ENCODE measurements around the gene GIGYF2. TPM values are rescaled to one million over a fixed set of nuclear protein-coding genes. Genes with fewer than 3 reads are reported as not detected.
A peak's percentile ranks its signal among the peaks of the same experiment; 100 is the strongest.

GIGYF2 gene
- polyA plus RNA-seq, 3 donors, result 64.8 to 66.7 (median 66.2) TPM

DNA sequence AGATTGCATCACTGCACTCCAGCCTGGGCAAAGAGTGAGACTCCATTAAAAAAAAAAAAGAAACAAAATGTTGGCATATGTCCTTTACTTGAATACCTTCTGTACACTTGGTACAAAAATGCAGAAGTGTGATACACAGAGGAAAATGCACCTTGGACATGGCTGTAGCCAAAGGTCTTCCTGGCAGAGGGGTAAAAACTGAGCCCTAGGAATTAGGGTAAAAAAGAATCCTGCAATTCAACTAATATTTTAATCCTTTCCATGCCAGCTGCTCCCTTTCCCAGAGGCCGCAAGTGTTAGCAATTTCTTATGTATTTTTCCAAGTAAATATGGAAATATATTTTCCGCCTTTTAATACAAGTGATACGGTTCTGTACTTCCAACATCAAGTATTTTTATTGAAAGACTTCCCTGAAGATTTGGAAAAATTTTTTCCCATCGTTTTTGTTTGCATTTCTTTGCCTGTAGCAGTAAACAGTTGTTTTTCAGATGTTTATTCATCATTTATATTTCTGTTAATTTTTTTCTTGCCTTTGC, 53.1 kb downstream of the GIGYF2 start:
- no peak for DNase-seq (ENCODE audit: low read depth in 3 of 3, low spot score in 2 of 3)

DNA sequence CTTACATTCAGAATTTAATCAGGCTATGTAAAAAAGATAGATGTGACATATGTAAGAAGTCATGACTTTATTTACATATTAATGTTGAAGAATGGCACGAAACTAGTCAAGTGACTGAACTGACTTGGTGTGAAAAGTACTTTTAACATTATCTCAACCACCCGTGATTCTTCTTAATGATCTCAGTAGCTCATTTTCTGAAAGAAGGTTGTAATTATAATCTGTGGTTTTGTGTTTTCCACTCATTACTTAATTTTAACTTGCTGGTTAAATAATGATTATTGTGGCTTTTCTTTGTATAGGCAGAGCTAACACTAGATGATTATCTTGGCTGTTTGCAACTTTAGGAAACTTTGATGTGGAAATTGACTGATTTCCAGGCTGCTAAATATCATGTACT, 60.8 kb downstream of the GIGYF2 start:
- no peak for DNase-seq (ENCODE audit: low read depth in 3 of 3, low spot score in 2 of 3)

DNA sequence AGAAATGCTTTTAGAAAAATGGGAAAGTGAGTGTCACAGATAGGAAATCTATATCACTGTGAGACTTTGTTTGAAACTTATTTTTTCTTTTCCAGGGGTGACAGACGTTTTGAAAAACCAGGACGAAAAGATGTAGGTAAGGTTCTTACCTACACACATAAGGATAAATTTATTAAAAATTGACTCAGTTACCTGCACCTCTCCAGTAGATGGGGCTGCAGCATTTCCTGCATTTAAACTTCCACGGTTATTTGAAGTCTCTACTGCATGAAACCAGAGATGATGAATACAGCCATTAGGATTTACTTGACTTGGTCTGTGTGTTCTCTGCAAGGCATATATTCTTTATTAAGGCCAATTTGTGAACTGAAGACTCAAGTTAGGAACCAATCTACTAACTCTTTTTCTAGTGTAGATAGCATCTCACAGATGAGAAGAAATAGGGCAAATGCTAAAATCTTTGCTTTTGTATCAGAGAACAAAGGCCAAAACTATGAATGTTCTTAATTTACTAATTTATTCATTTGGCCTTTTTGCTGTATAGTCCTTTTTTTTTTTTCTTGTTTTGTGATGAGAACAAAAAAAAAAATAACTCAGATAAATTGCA, 64.3 kb downstream of the GIGYF2 start:
- peak in 1 of 3 donors; percentile 18 for DNase-seq (ENCODE audit: low read depth in 3 of 3, low spot score in 2 of 3)

DNA sequence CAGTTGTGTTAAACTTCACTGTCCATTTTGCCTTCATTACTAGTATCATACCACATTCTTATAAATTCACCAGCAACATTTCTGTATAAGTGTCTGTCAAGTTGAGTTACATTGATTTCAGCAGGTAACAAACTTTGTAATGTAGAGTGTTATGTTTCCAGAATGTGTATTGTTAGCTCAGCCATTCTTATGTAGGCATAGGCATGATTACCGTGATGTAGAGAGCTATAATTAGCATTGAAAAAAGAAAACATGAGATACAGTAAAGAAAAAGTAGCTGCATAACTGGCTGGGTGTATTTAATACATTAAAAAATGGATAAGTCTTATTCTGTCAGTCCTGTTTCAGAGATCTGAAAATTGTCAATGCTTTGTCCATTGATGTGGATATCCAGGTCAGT, 70.7 kb downstream of the GIGYF2 start:
- no peak for DNase-seq (ENCODE audit: low read depth in 3 of 3, low spot score in 2 of 3)

DNA sequence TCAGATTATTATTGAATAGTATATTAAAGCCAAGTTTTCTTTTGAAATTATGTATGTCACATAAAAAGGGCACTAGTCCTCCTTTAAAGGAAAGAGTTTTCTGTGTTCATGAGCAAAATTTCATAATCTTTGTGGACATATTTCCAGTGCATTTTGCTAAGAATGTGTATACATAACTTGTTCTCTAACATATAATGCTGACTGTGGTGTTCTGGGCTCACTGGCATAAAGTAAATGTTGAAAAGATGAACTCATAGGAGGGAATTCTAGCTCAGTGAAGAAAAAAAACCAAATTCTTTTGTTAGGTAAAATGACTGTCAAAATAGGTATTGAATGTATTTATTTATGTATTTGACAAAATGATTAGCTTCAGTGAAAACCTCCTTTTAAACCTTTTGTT, 73.1 kb downstream of the GIGYF2 start:
- no peak for DNase-seq (ENCODE audit: low read depth in 3 of 3, low spot score in 2 of 3)

DNA sequence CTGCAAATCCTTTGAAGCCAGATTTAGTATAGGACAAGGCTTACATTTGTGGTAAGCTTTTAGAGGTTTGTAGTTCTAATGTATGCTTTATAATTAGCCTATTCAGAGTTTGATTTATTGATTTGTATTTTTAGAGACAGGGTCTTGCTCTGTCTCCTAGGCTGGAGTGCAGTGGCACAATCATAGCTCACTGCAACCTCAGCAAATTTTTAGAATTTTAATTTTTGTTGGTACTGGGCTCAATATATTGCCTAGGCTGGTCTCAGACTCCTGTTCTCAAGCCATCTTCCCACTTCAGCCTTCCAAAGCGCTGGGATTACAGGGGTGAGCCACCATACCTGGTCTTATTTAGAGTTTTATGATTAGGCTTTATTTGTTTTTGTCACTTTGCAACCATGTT, 74.7 kb downstream of the GIGYF2 start:
- no peak for DNase-seq (ENCODE audit: low read depth in 3 of 3, low spot score in 2 of 3)

DNA sequence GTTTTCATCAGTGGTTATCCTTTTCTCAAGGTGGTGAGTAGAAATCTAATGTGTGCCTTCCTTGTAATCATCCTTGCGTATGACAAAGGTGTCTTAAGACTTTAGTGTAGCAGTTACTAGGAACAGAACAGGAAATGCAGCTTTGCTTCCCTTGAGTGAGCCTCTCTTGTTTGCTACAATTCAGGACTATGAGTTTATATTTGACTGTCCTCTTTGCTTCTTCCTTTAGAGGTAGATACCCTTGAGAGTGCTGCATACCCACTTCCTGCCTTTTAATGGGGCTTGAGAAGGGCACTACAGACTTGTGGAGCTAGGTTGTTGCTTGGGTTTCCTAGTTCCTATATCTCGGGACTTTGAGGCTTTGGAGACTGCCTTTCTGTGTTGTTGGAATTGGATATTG, 75.4 kb downstream of the GIGYF2 start:
- DNase-seq (ENCODE audit: low read depth in 3 of 3, low spot score in 2 of 3), result no peak

DNA sequence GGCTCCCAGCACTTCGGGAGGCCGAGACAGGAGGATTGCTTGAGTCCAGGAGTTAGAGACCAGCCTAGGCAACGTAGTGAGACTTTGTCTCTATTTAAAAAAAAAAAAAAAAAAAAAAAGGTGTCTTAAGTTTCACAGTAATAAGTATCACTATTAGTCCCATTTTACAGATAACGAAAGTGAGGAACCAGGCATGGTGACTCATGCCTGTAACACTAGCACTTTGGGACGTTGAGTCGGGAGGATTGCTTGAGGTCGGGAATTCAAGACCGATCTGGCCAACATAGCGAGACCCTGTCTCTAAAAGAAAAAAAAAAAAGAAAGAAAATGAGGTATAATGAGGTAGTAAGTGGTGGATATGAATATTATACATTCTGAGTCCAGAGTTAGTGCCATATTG, 76.7 kb downstream of the GIGYF2 start:
- no peak for DNase-seq (ENCODE audit: low read depth in 3 of 3, low spot score in 2 of 3)

DNA sequence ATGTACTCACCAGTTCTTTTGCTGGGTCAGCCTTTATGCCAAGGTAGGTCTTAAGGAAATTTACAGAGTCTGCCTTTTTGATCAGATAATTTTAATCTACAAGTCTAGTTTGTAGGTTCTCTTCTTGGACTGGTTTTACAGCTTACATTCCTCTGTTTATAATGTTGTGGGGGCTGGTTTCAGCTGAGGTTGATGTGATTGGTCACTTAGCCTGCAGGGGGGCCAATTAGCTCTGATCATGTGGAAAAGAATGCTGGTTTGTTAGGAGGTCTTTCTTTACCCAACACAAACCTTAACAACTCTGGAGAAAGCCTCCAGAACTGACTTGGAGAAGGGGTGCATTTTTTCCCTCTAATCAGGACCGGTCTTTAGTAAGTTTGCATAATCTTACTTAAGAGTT, 79.3 kb downstream of the GIGYF2 start, which contains the start of gene KCNJ13:
TSS of gene KCNJ13 (minus strand) at position 131 of the 400 bp plus-strand sequence. CDS start 5,203 bp downstream, outside the sequence.
- DNase-seq (ENCODE audit: low read depth in 3 of 3, low spot score in 2 of 3), result no peak

DNA sequence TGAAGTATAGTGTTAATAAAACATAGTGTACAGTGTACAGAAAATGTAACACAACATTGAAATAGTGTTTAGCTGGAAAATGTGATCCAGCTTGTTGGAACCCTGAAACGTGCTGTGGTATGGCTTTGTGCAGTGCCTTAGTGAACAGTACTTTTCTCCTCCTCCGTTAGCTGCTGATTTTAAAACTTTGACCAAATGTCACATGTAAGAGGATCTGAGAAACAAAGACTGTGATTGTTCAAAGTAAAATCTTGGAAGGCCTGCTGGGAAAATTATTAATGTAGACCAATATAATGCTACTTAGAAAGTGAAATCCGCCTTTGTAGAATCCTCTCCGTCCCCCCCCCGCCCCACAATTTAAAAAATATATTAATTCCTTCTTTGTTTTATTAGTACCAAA, 80.1 kb downstream of the GIGYF2 start:
- no peak for DNase-seq (ENCODE audit: low read depth in 3 of 3, low spot score in 2 of 3)

DNA sequence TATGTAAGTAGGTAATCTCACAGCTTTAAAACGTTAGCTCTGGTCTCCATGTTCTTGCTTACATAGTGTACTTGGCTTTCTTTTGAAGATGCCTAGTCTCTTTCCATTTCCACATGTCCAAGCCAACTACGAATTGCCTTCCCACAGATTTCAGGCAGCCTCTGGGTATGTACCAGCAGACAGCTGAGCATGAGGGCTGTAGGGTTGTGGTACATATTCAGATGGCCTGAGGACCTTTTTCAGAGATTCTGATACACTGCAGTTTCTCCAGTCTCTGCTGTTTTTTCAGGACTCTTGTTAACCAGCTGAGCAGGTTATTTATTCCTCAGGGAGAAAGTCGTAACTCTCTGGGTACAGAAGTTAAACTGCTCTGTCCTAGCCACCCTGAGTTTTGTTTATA, 82.3 kb downstream of the GIGYF2 start:
- no peak for DNase-seq (ENCODE audit: low read depth in 3 of 3, low spot score in 2 of 3)

DNA sequence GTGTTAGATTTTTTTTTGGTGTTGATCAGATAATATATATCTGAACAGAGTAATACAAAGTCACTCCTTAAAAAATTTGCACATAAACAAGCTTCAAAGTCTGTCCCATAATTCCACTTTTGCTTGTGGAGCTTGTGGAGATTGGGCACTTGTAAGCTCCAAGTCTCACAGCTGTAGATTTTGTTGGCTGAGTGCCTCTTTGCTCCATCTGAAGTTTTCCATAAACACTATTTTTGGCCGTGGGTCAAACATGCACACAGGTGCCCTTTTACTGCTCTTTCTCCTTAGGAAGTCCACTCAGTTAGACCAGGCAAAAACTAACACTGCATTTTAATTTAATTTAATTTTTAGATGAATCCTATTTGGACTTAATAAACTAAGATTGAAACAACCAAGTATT, 82.8 kb downstream of the GIGYF2 start:
- DNase-seq (ENCODE audit: low read depth in 3 of 3, low spot score in 2 of 3), result no peak

DNA sequence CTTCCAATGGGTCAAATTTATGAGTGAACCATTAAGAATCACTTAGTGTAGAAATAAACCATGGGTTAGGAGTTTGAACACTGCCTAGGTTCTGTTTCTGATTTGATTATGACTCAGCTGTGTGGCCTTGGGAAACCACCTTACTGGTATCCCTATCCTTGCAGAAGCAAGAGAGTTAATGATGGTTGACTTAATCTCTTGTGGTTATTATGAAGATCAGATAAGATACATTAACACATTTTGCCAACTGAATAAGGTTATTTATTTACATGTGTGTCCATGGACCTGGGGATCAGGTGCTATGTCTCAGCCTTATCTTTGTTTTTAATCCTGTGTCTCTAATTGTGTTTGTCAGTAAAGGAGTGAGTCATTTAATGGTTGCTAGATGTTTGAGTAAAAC, 84.6 kb downstream of the GIGYF2 start:
- no peak for DNase-seq (ENCODE audit: low read depth in 3 of 3, low spot score in 2 of 3)

DNA sequence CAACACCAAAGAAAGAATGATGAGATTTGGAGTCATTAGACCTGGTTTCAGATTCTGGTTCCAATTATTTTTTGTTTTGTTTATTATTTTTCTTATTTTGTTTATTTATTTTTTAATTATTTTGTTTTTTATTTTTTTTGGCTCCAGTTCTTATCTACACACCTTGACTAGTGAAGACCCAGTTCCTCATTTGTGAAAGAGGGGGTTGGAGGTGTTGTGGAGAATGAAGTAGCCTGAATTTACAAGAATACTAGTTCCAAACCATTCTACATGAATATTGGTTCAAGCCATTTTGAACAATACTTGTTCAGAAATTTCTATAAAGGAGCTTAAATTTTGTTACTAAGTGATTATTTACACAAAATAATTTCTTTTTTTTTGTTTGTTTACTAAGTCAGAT, 86.1 kb downstream of the GIGYF2 start:
- no peak for DNase-seq (ENCODE audit: low read depth in 3 of 3, low spot score in 2 of 3)

DNA sequence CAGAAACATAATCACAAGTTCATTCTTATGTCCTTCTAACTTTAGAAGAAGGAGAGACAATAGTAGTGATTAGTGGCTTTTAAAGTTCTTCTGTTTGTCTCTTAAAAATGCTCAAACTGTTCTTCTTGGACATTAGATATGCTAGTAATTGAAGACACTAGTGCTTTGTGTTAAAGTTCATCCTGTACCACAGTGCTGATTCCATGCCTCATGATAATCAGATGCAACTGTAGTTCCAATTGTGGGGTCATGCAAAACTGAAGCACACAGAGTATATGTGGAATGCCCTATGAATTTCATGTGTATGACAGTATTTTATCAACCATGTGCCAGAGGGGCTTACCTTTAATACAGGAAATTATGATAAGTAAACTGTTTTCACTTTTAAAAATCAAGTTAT, 90.7 kb downstream of the GIGYF2 start:
- no peak for DNase-seq (ENCODE audit: low read depth in 3 of 3, low spot score in 2 of 3)

DNA sequence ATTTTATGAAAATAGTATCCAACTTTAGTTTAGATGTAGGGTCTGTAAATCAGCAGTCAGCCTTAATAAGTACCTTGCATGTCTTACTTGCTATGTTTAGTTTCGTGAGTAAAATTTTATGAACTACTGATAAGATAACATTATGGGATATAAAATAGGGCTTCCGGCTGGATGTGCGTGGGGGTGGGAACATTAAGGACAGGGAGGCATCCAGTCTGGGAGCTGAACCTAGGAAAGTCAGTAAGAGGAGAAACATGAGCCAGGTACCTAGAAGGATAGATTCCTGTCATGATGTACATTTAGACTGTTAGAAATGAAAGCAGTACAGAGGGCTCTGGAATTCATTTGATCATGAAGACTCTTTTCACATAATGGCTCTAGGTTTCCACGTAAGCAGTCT, 92.0 kb downstream of the GIGYF2 start:
- DNase-seq (ENCODE audit: low read depth in 3 of 3, low spot score in 2 of 3), result peak in 1 of 3 donors; percentile 8

DNA sequence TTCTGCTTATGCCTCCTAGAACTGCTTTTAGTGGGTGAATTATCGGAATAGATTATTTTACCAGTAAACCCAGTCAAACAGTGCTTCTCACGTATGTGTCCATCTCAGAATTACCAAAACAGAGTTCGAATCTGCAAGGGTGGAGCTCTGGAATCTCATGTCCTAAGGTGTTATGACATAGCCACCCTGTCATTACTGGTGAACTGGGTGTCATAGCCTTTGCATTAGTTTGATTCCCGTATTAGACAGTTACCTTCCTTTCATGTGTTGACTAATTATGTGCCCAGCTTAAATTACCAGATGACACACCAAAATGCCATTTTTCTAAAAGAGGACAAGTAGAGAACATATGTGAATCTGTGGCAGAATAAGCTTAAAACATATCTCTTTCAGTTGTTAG, 94.4 kb downstream of the GIGYF2 start:
- DNase-seq (ENCODE audit: low read depth in 3 of 3, low spot score in 2 of 3), result no peak

DNA sequence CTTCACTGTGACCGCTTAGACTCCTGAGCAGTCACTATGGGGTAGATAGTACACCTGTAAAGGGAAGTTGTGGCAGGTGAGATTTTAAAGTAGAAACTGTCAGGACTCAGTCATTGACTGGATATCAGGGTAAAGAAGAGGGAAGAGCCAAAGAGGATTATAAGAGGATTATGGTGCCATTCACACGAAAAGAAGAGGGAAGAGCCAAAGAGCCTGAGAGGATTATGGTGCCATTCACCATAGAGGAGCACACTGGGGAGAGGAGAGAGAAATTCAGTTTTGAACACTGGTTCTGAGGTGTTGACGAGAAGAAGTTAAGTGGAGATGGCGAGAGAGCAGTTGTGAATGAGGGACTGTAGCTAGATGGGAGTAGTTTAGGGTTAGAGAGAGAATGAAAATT, 96.1 kb downstream of the GIGYF2 start:
- DNase-seq (ENCODE audit: low read depth in 3 of 3, low spot score in 2 of 3), result no peak

DNA sequence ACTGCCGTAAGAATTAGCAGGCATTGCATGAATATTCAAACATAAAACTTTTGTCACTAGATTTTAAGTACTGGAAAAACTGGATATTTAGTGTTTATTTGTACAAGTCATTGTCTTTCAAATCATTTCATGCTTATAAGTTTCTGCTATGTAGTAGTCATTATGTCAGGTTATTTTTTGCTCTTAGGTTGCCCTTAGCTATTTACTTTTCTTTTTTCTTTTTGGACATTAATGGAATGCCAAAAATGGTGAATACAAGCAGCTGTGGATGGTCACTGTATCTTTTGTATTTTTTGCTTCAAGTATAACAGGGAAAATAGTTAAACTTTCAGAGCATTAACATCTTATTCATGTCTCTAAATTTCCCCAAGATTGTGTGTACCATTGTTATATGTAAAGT, 97.8 kb downstream of the GIGYF2 start:
- DNase-seq (ENCODE audit: low read depth in 3 of 3, low spot score in 2 of 3), result no peak

DNA sequence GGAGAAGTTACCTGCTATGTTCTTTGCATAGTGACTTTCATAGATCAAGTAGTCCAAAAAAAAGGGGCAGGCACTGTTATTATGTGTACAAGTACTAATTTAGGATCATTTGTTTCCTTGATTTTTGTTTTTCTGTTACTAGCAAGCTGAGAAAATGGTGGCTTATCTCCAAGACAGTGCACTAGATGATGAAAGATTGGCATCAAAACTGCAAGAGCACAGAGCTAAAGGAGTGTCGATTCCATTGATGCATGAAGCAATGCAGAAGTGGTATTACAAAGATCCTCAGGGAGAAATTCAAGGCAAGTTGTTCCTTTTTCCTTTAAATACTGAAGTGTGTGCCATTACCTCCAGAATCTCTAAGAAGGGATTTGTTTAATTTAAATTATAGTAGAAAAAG, 98.8 kb downstream of the GIGYF2 start:
- no peak for DNase-seq (ENCODE audit: low read depth in 3 of 3, low spot score in 2 of 3)

DNA sequence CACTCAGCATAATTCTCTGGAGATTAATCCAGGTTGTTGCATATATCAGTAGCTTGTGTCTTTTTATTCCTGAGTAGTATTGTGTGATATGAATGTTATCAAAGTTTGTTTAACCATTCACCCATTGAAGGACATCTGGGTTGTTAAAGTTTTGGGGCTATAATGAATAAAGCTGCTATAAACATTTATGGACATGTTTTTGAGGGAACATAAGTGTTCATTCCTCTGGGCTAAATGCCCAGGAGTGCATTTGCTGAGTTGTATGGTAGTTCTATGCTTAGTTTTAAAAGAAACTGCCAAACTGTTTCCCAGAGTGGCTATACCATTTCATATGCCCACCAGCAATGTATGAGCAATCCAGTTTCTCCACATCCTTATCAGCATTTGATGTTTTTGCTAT, 101.1 kb downstream of the GIGYF2 start:
- no peak for DNase-seq (ENCODE audit: low read depth in 3 of 3, low spot score in 2 of 3)

DNA sequence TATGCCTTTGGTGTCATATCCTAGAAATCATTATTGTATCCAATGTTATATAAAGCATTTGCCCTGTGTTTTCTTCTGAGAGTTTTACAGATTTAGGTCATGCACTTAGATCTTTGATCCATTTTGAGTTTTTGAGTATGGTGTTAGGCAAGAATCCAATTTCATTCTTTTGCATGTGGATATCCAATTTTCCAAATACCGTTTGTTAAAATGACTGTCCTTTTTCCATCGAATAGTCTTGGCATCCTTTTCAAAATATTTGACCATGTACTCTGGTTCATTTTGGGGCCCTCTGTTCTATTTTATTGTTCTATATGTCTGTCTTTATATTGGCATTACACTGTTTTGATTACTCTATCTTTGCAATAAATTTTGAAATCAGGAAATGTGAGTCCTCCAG, 103.0 kb downstream of the GIGYF2 start:
- DNase-seq (ENCODE audit: low read depth in 3 of 3, low spot score in 2 of 3), result no peak

DNA sequence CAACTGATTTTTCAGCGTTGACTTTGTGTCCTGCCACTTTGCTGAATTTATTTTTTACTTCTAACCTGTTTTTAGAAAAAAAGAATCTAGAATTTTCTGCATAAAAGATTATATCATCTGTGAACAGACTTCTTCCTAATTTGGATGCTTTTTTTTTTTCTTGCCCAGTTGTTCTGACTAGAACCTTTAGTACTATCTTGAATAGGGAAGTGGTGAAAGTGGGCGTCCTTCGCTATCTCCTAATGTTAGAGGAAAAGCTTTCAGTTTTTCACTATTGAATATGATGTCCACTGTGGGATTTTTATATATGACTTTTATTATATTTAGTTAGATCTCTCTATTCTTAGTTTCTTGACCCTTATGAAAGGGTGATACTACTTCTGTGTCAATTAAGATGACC, 105.0 kb downstream of the GIGYF2 start:
- no peak for DNase-seq (ENCODE audit: low read depth in 3 of 3, low spot score in 2 of 3)

Measured in right renal cortex interstitium (tissue), 3 donors.